Measurements from ENCODE around the gene TLDC2.
"Not testable (repeated sequence)": the region's sequence is repeated elsewhere in the genome, so short reads cannot be mapped to it uniquely, and the experiment has no call there.

TLDC2 gene

GRCh38 chr20:36866681-36867495 is 9.1 kb upstream of the TLDC2 start:
- no peak for DNase-seq (ENCODE audit: low spot score)

GRCh38 chr20:36871640-36872570 is 4.0 kb upstream of the TLDC2 start:
- DNase-seq (ENCODE audit: low spot score): peak; percentile 71

DNA sequence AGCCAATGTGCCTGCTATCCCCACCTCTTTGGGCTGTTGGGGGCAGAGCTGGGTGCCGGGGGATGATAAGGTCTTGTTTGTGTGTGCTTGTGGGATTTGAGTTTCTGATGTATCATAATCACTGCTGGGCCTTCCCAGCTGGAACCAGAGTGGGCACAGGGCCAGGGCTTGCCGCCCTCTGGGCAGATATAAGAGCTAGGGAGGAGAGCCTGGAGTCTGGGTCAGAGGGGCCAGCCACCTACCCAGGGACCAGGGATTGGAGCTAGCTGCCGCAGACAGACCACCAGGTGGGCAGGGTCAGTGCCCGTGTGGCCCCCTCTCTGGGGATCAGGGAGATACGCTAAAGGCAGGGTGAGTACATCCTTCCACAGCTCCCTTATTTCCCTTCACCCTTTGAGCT is 3.1 kb upstream of the TLDC2 start:
- no peak for DNase-seq (ENCODE audit: low spot score)

- no peak for DNase-seq (ENCODE audit: low spot score)
Observed at GRCh38 chr20:36873498-36874189, 2.3 kb upstream of the TLDC2 start.

DNA sequence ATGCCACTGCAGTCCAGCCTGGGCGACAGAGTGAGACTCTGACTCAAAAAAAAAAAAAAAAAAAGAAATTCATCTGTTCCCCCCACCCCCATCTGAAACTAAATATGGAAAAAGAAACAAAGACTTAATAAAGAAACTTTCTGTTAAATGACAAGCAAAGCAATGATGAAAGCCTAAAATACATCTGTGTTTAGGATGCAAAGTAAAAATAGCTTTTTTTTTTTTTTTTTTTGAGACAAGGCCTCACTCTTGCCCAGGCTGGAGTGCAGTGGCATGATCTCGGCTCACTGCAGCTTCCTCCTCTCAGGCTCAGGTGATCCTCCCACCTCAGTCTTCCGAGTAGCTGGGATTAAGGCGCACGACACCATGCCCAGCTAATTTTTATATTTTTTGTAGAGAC is 845 bp upstream of the TLDC2 start:
- DNase-seq (ENCODE audit: low spot score): not testable (repeated sequence)

GRCh38 chr20:36876473-36876833 is 515 bp downstream of the TLDC2 start:
- DNase-seq (ENCODE audit: low spot score): no peak

DNA sequence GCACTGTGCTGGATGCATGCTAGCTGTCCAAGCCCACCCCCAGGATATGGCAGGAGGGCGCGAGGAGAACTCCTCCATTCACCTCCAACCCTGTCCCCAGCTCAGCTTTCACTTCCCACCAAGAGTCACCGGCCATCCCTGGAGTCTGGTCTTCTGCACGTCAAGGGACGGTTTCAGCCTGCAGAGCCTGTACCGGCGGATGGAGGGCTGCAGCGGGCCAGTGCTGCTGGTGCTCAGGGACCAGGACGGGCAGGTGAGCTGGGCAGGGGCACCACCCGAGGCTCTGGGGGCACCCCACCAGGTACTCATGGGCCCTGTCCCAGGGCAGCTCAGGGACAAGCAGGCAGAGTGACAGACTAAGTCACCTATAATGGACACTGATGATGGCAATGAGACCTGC is 3.0 kb downstream of the TLDC2 start:
- no peak for DNase-seq (ENCODE audit: low spot score)

DNA sequence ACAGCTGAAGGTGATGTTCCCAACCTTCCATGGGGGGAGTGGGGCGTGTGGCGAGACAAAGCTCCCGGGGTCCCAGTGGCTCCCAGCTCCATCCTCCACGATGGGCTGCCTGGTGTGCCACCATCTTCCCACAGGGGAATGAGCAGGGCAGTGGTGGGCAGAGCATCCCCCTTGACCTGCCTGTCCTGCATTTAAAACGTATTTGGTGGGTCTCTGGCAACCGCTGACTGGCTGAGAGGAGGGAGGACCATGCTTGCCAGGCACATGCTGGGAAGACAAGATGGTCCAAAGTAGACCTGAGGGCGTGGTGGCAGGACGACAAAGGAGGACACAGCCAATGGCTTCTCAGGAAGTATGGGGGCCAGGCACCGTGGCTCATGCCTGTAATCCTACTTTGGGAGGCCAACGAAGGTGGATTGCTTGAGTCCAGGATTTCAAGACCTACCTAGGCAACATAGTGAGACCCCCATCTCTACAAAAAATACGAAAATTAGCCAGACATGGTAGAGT is 4.9 kb downstream of the TLDC2 start:
- DNase-seq (ENCODE audit: low spot score): no peak

DNA sequence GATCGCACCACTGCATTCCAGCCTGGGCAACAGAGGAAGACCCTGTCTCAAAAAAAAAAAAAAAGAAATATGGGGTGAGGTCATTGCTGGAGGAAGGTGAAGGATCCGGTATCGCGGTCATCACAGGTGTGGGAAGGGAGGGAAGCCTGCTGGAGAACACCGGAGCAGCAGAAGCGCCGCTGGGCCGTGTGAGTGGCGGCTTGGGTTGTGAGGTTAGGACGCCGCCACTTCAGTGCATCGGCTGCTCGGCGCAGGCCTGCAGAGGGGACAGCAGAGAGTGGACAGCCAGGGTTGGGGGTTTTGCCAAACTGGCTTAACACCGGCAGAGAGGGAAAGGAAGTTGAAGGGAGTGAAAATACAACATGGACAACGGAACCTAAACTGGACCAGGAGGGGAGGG is 5.4 kb downstream of the TLDC2 start:
- no peak for DNase-seq (ENCODE audit: low spot score)

GRCh38 chr20:36881888-36882287 is 6.0 kb downstream of the TLDC2 start:
- DNase-seq (ENCODE audit: low spot score): peak; percentile 92

DNA sequence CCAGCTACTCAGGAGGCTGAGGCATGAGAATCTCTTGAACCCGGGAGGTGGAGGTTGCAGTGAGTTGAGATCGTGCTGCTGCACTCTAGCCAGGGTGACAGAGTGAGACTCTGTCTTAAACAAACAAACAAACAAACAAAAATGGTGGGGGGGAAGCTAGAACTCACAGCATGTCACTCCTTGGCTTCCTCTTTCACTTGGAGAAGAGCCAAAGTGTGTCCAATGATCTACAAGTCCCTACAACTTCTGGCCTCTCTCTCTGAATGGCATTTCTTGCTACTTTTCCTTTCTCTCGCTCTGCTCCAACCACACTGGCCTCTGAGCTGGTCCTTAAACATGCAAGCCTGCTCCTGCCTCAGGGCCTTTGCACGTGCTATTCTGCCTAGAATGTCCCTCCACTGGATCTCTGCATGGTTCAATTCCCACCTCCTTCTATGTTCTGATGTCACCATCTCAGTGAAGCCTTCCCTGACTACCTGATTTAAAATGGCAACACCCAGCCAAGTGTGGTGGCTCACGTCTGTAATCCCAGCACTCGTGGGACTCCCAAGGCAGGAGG is 8.1 kb downstream of the TLDC2 start:
- DNase-seq (ENCODE audit: low spot score): no peak

DNA sequence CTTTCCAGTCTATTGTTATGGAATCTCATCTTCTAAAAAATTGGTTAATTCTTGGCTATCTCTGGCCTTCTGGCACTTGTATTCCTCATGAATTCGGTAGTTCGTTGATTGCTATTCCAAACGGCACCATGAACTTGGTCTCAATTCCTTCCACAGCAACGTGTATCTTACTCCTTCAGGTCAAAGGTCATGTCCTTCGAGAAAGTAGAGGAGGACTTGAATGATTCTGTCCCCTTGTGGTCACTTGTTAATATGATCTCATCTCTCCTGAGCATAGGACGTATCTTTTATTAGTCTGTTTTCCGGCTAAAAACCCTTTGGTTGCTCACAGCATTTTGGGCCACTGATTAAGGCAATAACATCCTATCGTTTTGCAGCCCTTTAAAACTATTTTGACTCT is 9.4 kb downstream of the TLDC2 start:
- no peak for DNase-seq (ENCODE audit: low spot score)

- DNase-seq (ENCODE audit: low spot score): peak; percentile 87
Observed at GRCh38 chr20:36886859-36887751, 11.2 kb downstream of the TLDC2 start.

- no peak for DNase-seq (ENCODE audit: low spot score)
Observed at GRCh38 chr20:36887752-36888090, 11.8 kb downstream of the TLDC2 start.

GRCh38 chr20:36888880-36889516 is 13.1 kb downstream of the TLDC2 start:
- DNase-seq (ENCODE audit: low spot score): no peak

- DNase-seq (ENCODE audit: low spot score): no peak
Observed at GRCh38 chr20:36890586-36890985, 14.6 kb downstream of the TLDC2 start.

DNA sequence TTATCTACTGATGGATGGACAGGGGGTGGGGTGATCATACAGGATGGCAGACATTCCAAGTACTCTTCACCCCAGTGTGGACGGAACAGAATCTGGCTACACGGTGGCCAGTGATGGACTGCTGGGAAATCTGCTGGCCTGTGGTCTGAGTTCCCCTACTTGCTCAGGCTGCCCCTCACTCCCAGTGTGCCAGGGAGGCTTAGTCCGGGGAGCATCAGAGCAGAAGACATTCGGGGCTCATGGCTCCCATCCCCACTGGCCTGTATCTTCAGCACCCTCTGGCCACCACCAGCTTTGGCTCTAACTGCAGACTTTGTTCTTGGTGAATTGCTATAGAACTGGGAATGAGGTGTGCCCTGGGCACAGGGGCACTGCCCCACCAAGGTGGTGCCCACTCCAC is 15.3 kb downstream of the TLDC2 start:
- no peak for DNase-seq (ENCODE audit: low spot score)

- DNase-seq (ENCODE audit: low spot score): no peak
Observed at GRCh38 chr20:36893801-36894200, 17.9 kb downstream of the TLDC2 start.

DNA sequence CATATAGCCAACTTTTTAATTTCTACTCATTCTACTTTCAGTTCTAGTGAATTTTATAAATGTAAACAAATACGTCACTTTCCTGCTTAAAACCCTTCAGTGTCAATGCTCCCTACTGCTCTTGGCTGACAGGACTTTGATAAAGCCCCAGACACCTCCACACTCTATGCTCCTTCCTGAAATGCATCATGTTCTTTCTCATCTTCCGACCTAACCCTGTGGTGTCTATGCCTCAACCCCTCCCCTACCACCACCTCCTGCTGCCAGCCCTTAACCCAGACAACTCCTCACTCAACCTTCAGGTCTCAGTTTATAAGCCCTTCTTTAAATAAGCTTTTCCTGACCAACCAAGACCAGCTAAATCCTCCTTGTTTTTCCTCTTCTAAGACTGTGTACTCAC is 19.1 kb downstream of the TLDC2 start:
- no peak for DNase-seq (ENCODE audit: low spot score)

GRCh38 chr20:36904690-36905089 is 28.8 kb downstream of the TLDC2 start:
- no peak for DNase-seq (ENCODE audit: low spot score)

- DNase-seq (ENCODE audit: low spot score): not testable (repeated sequence)
Observed at GRCh38 chr20:36905566-36905965, 29.6 kb downstream of the TLDC2 start.

Data from SW480 (cell line).